WERI-Rb-1 (cell line): Measurements from ENCODE around the gene ARAP3.

ENCODE experiments used
- DNase-seq: peaks from one replicate; pipeline ENCODE4 v3.0.0-alpha.2; 2020
- H3K27ac ChIP-seq: fragments of 250-450 bp; sonication (Bioruptor Pico); 2 replicates; pipeline ENCODE4 v1.5.1; 2020; ENCODE audit warnings: mild to moderate bottlenecking, moderate library complexity
- H3K27me3 ChIP-seq: fragments of 250-450 bp; sonication (Bioruptor Pico); 2 replicates; pipeline ENCODE4 v1.5.1; 2021; ENCODE audit warnings: mild to moderate bottlenecking, low read depth, moderate library complexity; ENCODE audit not compliant: insufficient read depth, severe bottlenecking
- H3K36me3 ChIP-seq: fragments of 250-450 bp; sonication (Bioruptor Pico); 2 replicates; pipeline ENCODE4 v1.5.1; 2020; ENCODE audit warnings: mild to moderate bottlenecking, moderate library complexity
- H3K4me3 ChIP-seq: 2 replicates; pipeline ENCODE4 v1.5.1; 2011; ENCODE audit warnings: low read depth, mild to moderate bottlenecking, control low read depth, low read length
- H3K9me3 ChIP-seq: fragments of 250-450 bp; sonication (Bioruptor Pico); 2 replicates; pipeline ENCODE4 v1.5.1; 2021; ENCODE audit warnings: mild to moderate bottlenecking, moderate library complexity; ENCODE audit not compliant: severe bottlenecking
- CTCF ChIP-seq: IDR thresholded peaks from 2 replicates; pipeline ENCODE4 v1.5.1; 2011; ENCODE audit warnings: low read depth, mild to moderate bottlenecking, control low read depth, inconsistent platforms, low read length

ARAP3 gene

GRCh38 chr5:141649056-141649688 is 32.9 kb downstream of the ARAP3 start:
- no peaks in the 10 kb centered on the region for H3K36me3 ChIP-seq

GRCh38 chr5:141647851-141648250 is 34.2 kb downstream of the ARAP3 start:
- no peak for DNase-seq
- no peak for TF ChIP-seq CTCF
- H3K27me3 ChIP-seq, result no peaks in the 10 kb centered on the region
- no peak overlapping the region for H3K27ac ChIP-seq
- no peaks in the 10 kb centered on the region for H3K36me3 ChIP-seq
- H3K4me3 ChIP-seq, result no peak overlapping the region
- no peaks in the 10 kb centered on the region for H3K9me3 ChIP-seq

More at GRCh38 chr5:141649056-141649688, 32.9 kb downstream of the ARAP3 start:
- Histone ChIP-seq H3K4me3 (no peak overlapping the region), H3K27me3 (no peaks in the 10 kb centered on the region), H3K27ac (no peak overlapping the region), H3K9me3 (no peaks in the 10 kb centered on the region)
- DNase-seq, result no peak
- TF ChIP-seq CTCF, result no peak

GRCh38 chr5:141647242-141647641 is 34.8 kb downstream of the ARAP3 start:
- DNase-seq, result no peak
- Histone ChIP-seq H3K36me3 (no peaks in the 10 kb centered on the region), H3K27me3 (no peaks in the 10 kb centered on the region), H3K4me3 (no peak overlapping the region), H3K9me3 (no peaks in the 10 kb centered on the region), H3K27ac (no peak overlapping the region)
- no peak for TF ChIP-seq CTCF

- DNase-seq, result no peak
- no peak for TF ChIP-seq CTCF
- Histone ChIP-seq H3K36me3 (no peaks in the 10 kb centered on the region), H3K27ac (no peak overlapping the region), H3K4me3 (no peak overlapping the region), H3K27me3 (no peaks in the 10 kb centered on the region), H3K9me3 (no peaks in the 10 kb centered on the region)
These were observed 36.0 kb downstream of the ARAP3 start for GRCh38 chr5:141646026-141646425.

GRCh38 chr5:141641634-141642267 is 40.3 kb downstream of the ARAP3 start:
- Histone ChIP-seq H3K9me3 (no peaks in the 10 kb centered on the region), H3K36me3 (peaks cover 14% of the 10 kb centered on the region), H3K27me3 (no peaks in the 10 kb centered on the region), H3K27ac (no peak overlapping the region), H3K4me3 (no peak overlapping the region)
- TF ChIP-seq CTCF, result no peak
- no peak for DNase-seq

GRCh38 chr5:141640698-141641097 is 41.3 kb downstream of the ARAP3 start:
- H3K27ac ChIP-seq, result no peak overlapping the region; the same call in 1 of the 2 replicates
- TF ChIP-seq CTCF, result no peak
- H3K4me3 ChIP-seq, result no peak overlapping the region
- H3K9me3 ChIP-seq, result no peaks in the 10 kb centered on the region
- H3K36me3 ChIP-seq, result peaks cover 18% of the 10 kb centered on the region
- H3K27me3 ChIP-seq, result no peaks in the 10 kb centered on the region
- DNase-seq, result no peak
